Activated naive CD8-positive, alpha-beta T cell treated with anti-CD3 and anti-CD28 coated beads, Interleukin-2, amount 10 ng/mL, durations not matched to agents 7 days and 5 days (primary cell): ENCODE data around the gene SIPA1L2. TPM values are rescaled to one million over a fixed set of nuclear protein-coding genes. Genes with fewer than 3 reads are reported as not detected.
"Not testable (repeated sequence)": the region's sequence is repeated elsewhere in the genome, so short reads cannot be mapped to it uniquely, and the experiment has no call there.

ENCODE experiments used
- ATAC-seq: fragments of 150-1000 bp; cut with Tn5 transposase; one replicate; pipeline ENCODE4 v1.10.0; 2021; ENCODE audit warnings: low read depth, moderate library complexity
- POLR2A ChIA-PET: fragments of 350-600 bp; sonication (Branson Sonifier 250); formaldehyde crosslinking; loops from one replicate; lab custom pipeline; 2021; ENCODE audit warnings: antibody characterized with exemption; lab: Charles Lee
- DNase-seq: peaks from one replicate; pipeline ENCODE4 v3.0.0; 2021
- H3K27ac Mint-ChIP-seq: one replicate; pipeline ENCODE4 v1.8.0; 2022; ENCODE audit warnings: mild to moderate bottlenecking, mixed read lengths
- H3K27me3 Mint-ChIP-seq: one replicate; pipeline ENCODE4 v1.8.0; 2022; ENCODE audit warnings: mild to moderate bottlenecking, moderate library complexity, mixed read lengths
- H3K36me3 Mint-ChIP-seq: one replicate; pipeline ENCODE4 v1.8.0; 2021; ENCODE audit warnings: mild to moderate bottlenecking, mixed read lengths
- H3K4me1 Mint-ChIP-seq: one replicate; pipeline ENCODE4 v1.8.0; 2021; ENCODE audit warnings: mixed read lengths
- H3K4me3 Mint-ChIP-seq: one replicate; pipeline ENCODE4 v1.8.0; 2022; ENCODE audit warnings: mild to moderate bottlenecking, moderate library complexity, mixed read lengths
- H3K9me3 Mint-ChIP-seq: one replicate; pipeline ENCODE4 v1.8.0; 2021; ENCODE audit warnings: mixed read lengths
- total RNA-seq, 2 experiments: library from RNA; stranded (reverse); gene quantifications; one replicate each; pipeline ENCODE4 v1.2.3, GENCODE V29; 2021

SIPA1L2 gene
- total RNA-seq, 2 experiments from 2014 or later: 0.86 to 1.1 TPM

- POLR2A ChIA-PET: no interaction called here
- Mint-ChIP-seq H3K36me3 (no peaks in the 10 kb centered on the region), H3K4me1 (no peaks in the 10 kb centered on the region), H3K27ac (no peak overlapping the region), H3K9me3 (no peaks in the 10 kb centered on the region), H3K27me3 (peaks cover 23% of the 10 kb centered on the region), H3K4me3 (no peak overlapping the region)
- DNase-seq (no peak), ATAC-seq (no peak)
Observed at GRCh38 chr1:232620356-232620969, 9.5 kb downstream of the SIPA1L2 start.

GRCh38 chr1:232617237-232617636 is 12.7 kb downstream of the SIPA1L2 start:
- Mint-ChIP-seq H3K36me3 (no peaks in the 10 kb centered on the region), H3K4me3 (no peak overlapping the region), H3K9me3 (no peaks in the 10 kb centered on the region), H3K27me3 (peaks cover 13% of the 10 kb centered on the region), H3K4me1 (no peaks in the 10 kb centered on the region), H3K27ac (no peak overlapping the region)
- DNase-seq: no peak
- no peak for ATAC-seq
- POLR2A ChIA-PET: no interaction called here

- H3K9me3 Mint-ChIP-seq: no peaks in the 10 kb centered on the region
- POLR2A ChIA-PET: no interaction called here
- ATAC-seq (no peak), DNase-seq (no peak)
- peaks cover 2% of the 10 kb centered on the region for H3K4me1 Mint-ChIP-seq
- no peak overlapping the region for H3K27ac Mint-ChIP-seq
- H3K4me3 Mint-ChIP-seq: no peak overlapping the region
- H3K27me3 Mint-ChIP-seq: peaks cover 10% of the 10 kb centered on the region
- H3K36me3 Mint-ChIP-seq: no peaks in the 10 kb centered on the region
Observed at GRCh38 chr1:232615306-232615800, 14.6 kb downstream of the SIPA1L2 start.

GRCh38 chr1:232614811-232615210 is 15.1 kb downstream of the SIPA1L2 start:
- ATAC-seq: no peak

GRCh38 chr1:232613752-232614381 is 16.1 kb downstream of the SIPA1L2 start:
- Mint-ChIP-seq H3K4me3 (no peak overlapping the region), H3K27ac (no peak overlapping the region), H3K9me3 (no peaks in the 10 kb centered on the region), H3K36me3 (no peaks in the 10 kb centered on the region), H3K4me1 (peaks cover 2% of the 10 kb centered on the region), H3K27me3 (peaks cover 5% of the 10 kb centered on the region)
- no peak for ATAC-seq
- POLR2A ChIA-PET: no interaction called here
- no peak for DNase-seq

More at GRCh38 chr1:232614811-232615210, 15.1 kb downstream of the SIPA1L2 start:
- DNase-seq: no peak
- Mint-ChIP-seq H3K36me3 (no peaks in the 10 kb centered on the region), H3K4me1 (peaks cover 2% of the 10 kb centered on the region), H3K27me3 (peaks cover 5% of the 10 kb centered on the region), H3K4me3 (no peak overlapping the region), H3K27ac (no peak overlapping the region), H3K9me3 (no peaks in the 10 kb centered on the region)
- POLR2A ChIA-PET: no interaction called here

GRCh38 chr1:232612836-232613235 is 17.1 kb downstream of the SIPA1L2 start:
- H3K9me3 Mint-ChIP-seq, H3K36me3 Mint-ChIP-seq, H3K27me3 Mint-ChIP-seq, H3K27ac Mint-ChIP-seq, ATAC-seq, POLR2A ChIA-PET, DNase-seq, H3K4me3 Mint-ChIP-seq, H3K4me1 Mint-ChIP-seq: not testable (repeated sequence)

- ATAC-seq (no peak), DNase-seq (no peak)
- Mint-ChIP-seq H3K9me3 (no peaks in the 10 kb centered on the region), H3K4me1 (peaks cover 4% of the 10 kb centered on the region), H3K4me3 (no peak overlapping the region), H3K27ac (no peak overlapping the region), H3K27me3 (peaks cover 4% of the 10 kb centered on the region), H3K36me3 (no peaks in the 10 kb centered on the region)
- POLR2A ChIA-PET: no interaction called here
Observed at GRCh38 chr1:232611834-232612233, 18.1 kb downstream of the SIPA1L2 start.

- POLR2A ChIA-PET, H3K4me1 Mint-ChIP-seq, H3K9me3 Mint-ChIP-seq, H3K27ac Mint-ChIP-seq, DNase-seq, ATAC-seq, H3K4me3 Mint-ChIP-seq, H3K27me3 Mint-ChIP-seq, H3K36me3 Mint-ChIP-seq: not testable (repeated sequence)
Observed at GRCh38 chr1:232610902-232611745, 18.8 kb downstream of the SIPA1L2 start.

GRCh38 chr1:232610192-232610901 is 19.6 kb downstream of the SIPA1L2 start:
- H3K36me3 Mint-ChIP-seq: no peaks in the 10 kb centered on the region
- POLR2A ChIA-PET: no interaction called here
- H3K27me3 Mint-ChIP-seq: peaks cover 2% of the 10 kb centered on the region
- no peaks in the 10 kb centered on the region for H3K9me3 Mint-ChIP-seq
- H3K27ac Mint-ChIP-seq: no peak overlapping the region
- no peak for ATAC-seq
- no peak for DNase-seq
- no peak overlapping the region for H3K4me3 Mint-ChIP-seq
- H3K4me1 Mint-ChIP-seq: peaks cover 4% of the 10 kb centered on the region

- ATAC-seq: no peak
Observed at GRCh38 chr1:232608427-232608826, 21.5 kb downstream of the SIPA1L2 start.

GRCh38 chr1:232602622-232603021 is 27.3 kb downstream of the SIPA1L2 start:
- Mint-ChIP-seq H3K27ac (no peak overlapping the region), H3K4me3 (no peak overlapping the region), H3K9me3 (no peaks in the 10 kb centered on the region), H3K27me3 (no peaks in the 10 kb centered on the region), H3K36me3 (no peaks in the 10 kb centered on the region), H3K4me1 (peaks cover 23% of the 10 kb centered on the region)
- DNase-seq: no peak
- no peak for ATAC-seq
- POLR2A ChIA-PET: no interaction called here

More at GRCh38 chr1:232608427-232608826, 21.5 kb downstream of the SIPA1L2 start:
- Mint-ChIP-seq H3K27ac (no peak overlapping the region), H3K9me3 (no peaks in the 10 kb centered on the region), H3K27me3 (no peaks in the 10 kb centered on the region), H3K4me3 (no peak overlapping the region), H3K4me1 (peaks cover 4% of the 10 kb centered on the region), H3K36me3 (no peaks in the 10 kb centered on the region)
- POLR2A ChIA-PET: interaction anchor here (0.6 kb wide), 1 partner anchor 473 kb away, joined by 3 read pairs; no protein-coding TSS in a partner anchor
- no peak for DNase-seq

- Mint-ChIP-seq H3K4me3 (no peak overlapping the region), H3K9me3 (no peaks in the 10 kb centered on the region), H3K36me3 (no peaks in the 10 kb centered on the region), H3K27ac (no peak overlapping the region), H3K4me1 (peaks cover 32% of the 10 kb centered on the region), H3K27me3 (no peaks in the 10 kb centered on the region)
- DNase-seq (no peak), ATAC-seq (no peak)
- POLR2A ChIA-PET: no interaction called here
Observed at GRCh38 chr1:232600424-232601258, 29.3 kb downstream of the SIPA1L2 start.
